ENCODE data around the gene ZNF195.
"Not testable (repeated sequence)": the region's sequence is repeated elsewhere in the genome, so short reads cannot be mapped to it uniquely, and the experiment has no call there.

DNA sequence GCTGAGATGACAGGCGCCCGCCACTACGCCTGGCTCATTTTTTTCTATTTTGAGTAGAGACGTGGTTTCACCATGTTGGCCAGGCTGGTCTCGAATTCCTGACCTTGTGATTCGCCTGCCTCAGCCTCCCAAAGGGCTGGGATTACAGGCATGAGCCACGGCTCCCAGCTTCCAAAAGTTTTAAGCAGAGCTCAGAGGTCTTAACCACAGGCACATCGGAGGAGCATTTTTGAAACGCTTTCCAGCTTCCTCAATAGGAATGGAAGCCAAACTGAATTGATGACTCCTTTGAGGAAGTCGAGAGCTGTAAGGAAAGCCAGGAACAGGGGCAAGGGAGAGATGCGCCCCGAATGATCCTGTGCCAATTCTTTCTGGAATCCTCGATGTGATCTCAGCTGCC, 14.5 kb upstream of the ZNF195 start:
- TF ChIP-seq CTCF, POLR2A (IDR thresholded peaks at IDR 0.05): not testable (repeated sequence)
